ENCODE data around the gene PPFIBP1. TPM values are rescaled to one million over a fixed set of nuclear protein-coding genes. Genes with fewer than 3 reads are reported as not detected.

The PPFIBP1 gene
- polyA plus RNA-seq, 1 of the 3 experiments (the other 2 are of a cell fraction), result 55.0 TPM

- peak; percentile 59 for DNase-seq
- H3K4me3 ChIP-seq (ENCODE audit: low read depth in 2 of 2, low read length in 1 of 2), result no peak overlapping the region; a peak in 1 of 4 replicates
- H3K4me1 ChIP-seq (ENCODE audit: control insufficient read depth in 1 of 2, insufficient read depth in 2 of 2, low read depth in 1 of 2, low read length in 1 of 2), result peaks cover 0 to 3% of the 10 kb centered on the region in 2 experiments; a peak in 1 of 4 replicates
- H3F3A ChIP-seq (replicated peaks; ENCODE audit: insufficient read depth), result peaks cover 26% of the 10 kb centered on the region
- ChIA-PET POLR2A (no interaction called here), CTCF (interaction anchor here (0.6 to 1.2 kb wide), 12 partner anchors 12 to 684 kb away, joined by 3 to 5 read pairs (median 3); no protein-coding TSS in a partner anchor)
- H4K20me1 ChIP-seq (ENCODE audit: insufficient read depth), result no peaks in the 10 kb centered on the region
- no peaks in the 10 kb centered on the region for H3K27me3 ChIP-seq (ENCODE audit: insufficient read depth)
- no peaks in the 10 kb centered on the region for H3K9me3 ChIP-seq
- no peak overlapping the region for H2AFZ ChIP-seq (ENCODE audit: low read depth)
- H3K79me2 ChIP-seq (ENCODE audit: insufficient read depth), result no peaks in the 10 kb centered on the region
- H3K9me2 ChIP-seq, result no peaks in the 10 kb centered on the region
- no peak overlapping the region for H3K4me2 ChIP-seq
- peaks cover 0 to 1% of the 10 kb centered on the region in 2 experiments for H3K36me3 ChIP-seq (replicated peaks in 1 of 2; ENCODE audit: control insufficient read depth in 1 of 2, insufficient read depth in 2 of 2, low read length in 1 of 2)
- H3K9ac ChIP-seq, result no peak overlapping the region
- no peak for TF ChIP-seq RFX5 (IDR thresholded peaks at IDR 0.05; ENCODE audit: low read length)
- 0 out of 2 replicates have a peak, but pooled peaks have one; percentile 60 for TF ChIP-seq TEAD4 (IDR thresholded peaks at IDR 0.05; ENCODE audit: borderline replicate concordance, insufficient read depth)
- no peak for TF ChIP-seq MAX (IDR thresholded peaks at IDR 0.05; ENCODE audit: low read depth)
- peak; percentile 92 for TF ChIP-seq CTCF (IDR thresholded peaks at IDR 0.05)
- TF ChIP-seq TAF1 (IDR thresholded peaks at IDR 0.05; ENCODE audit: borderline replicate concordance, low read depth, low read length), result 0 out of 2 replicates have a peak, but pooled peaks have one; percentile 11
- TF ChIP-seq RAD21 (IDR thresholded peaks at IDR 0.05; ENCODE audit: low read length), result peak; percentile 78
- peak; percentile 21 for TF ChIP-seq SMC3 (IDR thresholded peaks at IDR 0.05; ENCODE audit: low read depth, low read length)
- TF ChIP-seq RCOR1 (IDR thresholded peaks at IDR 0.05; ENCODE audit: low read length), result 0 out of 2 replicates have a peak, but pooled peaks have one; percentile 41
- H3K27ac ChIP-seq (ENCODE audit: low read depth in 2 of 2, low read length in 1 of 2), result no peak overlapping the region
- WGBS (ENCODE audit: low lambda C conversion rate), result 11% methylated on average over 4 of the region's 4 CpGs
These were observed 179.9 kb downstream of the PPFIBP1 start for GRCh38 chr12:27703720-27704452.

- H3F3A ChIP-seq (replicated peaks; ENCODE audit: insufficient read depth), result peaks cover 18% of the 10 kb centered on the region
- H3K27me3 ChIP-seq (ENCODE audit: insufficient read depth), result no peaks in the 10 kb centered on the region
- H3K79me2 ChIP-seq (ENCODE audit: insufficient read depth), result no peaks in the 10 kb centered on the region
- no peaks in the 10 kb centered on the region for H3K9me2 ChIP-seq
- H3K4me1 ChIP-seq (ENCODE audit: control insufficient read depth in 1 of 2, insufficient read depth in 2 of 2, low read depth in 1 of 2, low read length in 1 of 2), result no peaks in the 10 kb centered on the region
- H3K9ac ChIP-seq, result no peak overlapping the region
- H4K20me1 ChIP-seq (ENCODE audit: insufficient read depth), result no peaks in the 10 kb centered on the region
- CTCF ChIA-PET, result interaction anchor here (0.6 to 1.2 kb wide), 3 partner anchors 17 to 358 kb away, joined by 3 read pairs; no protein-coding TSS in a partner anchor
- no peak overlapping the region for H2AFZ ChIP-seq (ENCODE audit: low read depth)
- no peaks in the 10 kb centered on the region for H3K9me3 ChIP-seq
- no peak overlapping the region for H3K4me3 ChIP-seq (ENCODE audit: low read depth in 2 of 2, low read length in 1 of 2)
- POLR2A ChIA-PET, result no interaction called here
- 88% methylated on average over 4 of the region's 8 CpGs for WGBS (ENCODE audit: low lambda C conversion rate)
- no peak overlapping the region for H3K27ac ChIP-seq (ENCODE audit: low read depth in 2 of 2, low read length in 1 of 2)
- no peak for DNase-seq
- no peak overlapping the region for H3K4me2 ChIP-seq
- H3K36me3 ChIP-seq (replicated peaks in 1 of 2; ENCODE audit: control insufficient read depth in 1 of 2, insufficient read depth in 2 of 2, low read length in 1 of 2), result no peaks in the 10 kb centered on the region
- TF ChIP-seq NFIC (IDR thresholded peaks at IDR 0.05; ENCODE audit: borderline replicate concordance) (no peak), MAX (IDR thresholded peaks at IDR 0.05; ENCODE audit: low read depth) (no peak), NRF1 (IDR thresholded peaks at IDR 0.05; ENCODE audit: low read depth, low read length) (no peak), CHD2 (IDR thresholded peaks at IDR 0.05; ENCODE audit: low read length, partially characterized antibody) (no peak), RCOR1 (IDR thresholded peaks at IDR 0.05; ENCODE audit: low read length) (no peak), CTCF (IDR thresholded peaks at IDR 0.05) (no peak), SIN3A (IDR thresholded peaks at IDR 0.05; ENCODE audit: borderline replicate concordance, low read depth, low read length) (no peak), MXI1 (IDR thresholded peaks at IDR 0.05; ENCODE audit: low read depth, low read length) (no peak), GATA2 (CRISPR knock-in tag; IDR thresholded peaks at IDR 0.05) (no peak), RFX5 (IDR thresholded peaks at IDR 0.05; ENCODE audit: low read length) (no peak), REST (IDR thresholded peaks at IDR 0.05; ENCODE audit: low read depth, low read length) (no peak), RXRA (IDR thresholded peaks at IDR 0.05; ENCODE audit: borderline replicate concordance, low read depth) (no peak), EZH2phosphoT487 (IDR thresholded peaks at IDR 0.05; ENCODE audit: borderline replicate concordance, low read depth) (no peak)
These were observed 181.3 kb downstream of the PPFIBP1 start for GRCh38 chr12:27705263-27705662.

All from SK-N-SH (cell line).